ENCODE results near the gene SSRP1. TPM values are rescaled to one million over a fixed set of nuclear protein-coding genes. Genes with fewer than 3 reads are reported as not detected.
"Not testable (repeated sequence)": the region's sequence is repeated elsewhere in the genome, so short reads cannot be mapped to it uniquely, and the experiment has no call there.

Gene SSRP1
- total and polyA plus RNA-seq, 3 experiments from 2014 or later, result 44.5 to 314 (median 308) TPM

- Mint-ChIP-seq H3K9me3 (no peaks in the 10 kb centered on the region), H3K4me1 (no peaks in the 10 kb centered on the region), H3K4me3 (no peak overlapping the region), H3K36me3 (peaks cover 0 to 5% (median 0%) of the 10 kb centered on the region in 3 donors), H3K27ac (no peak overlapping the region), H3K27me3 (peaks cover 6 to 20% of the 10 kb centered on the region in 2 donors)
- H3K36me3 ChIP-seq (ENCODE audit: insufficient read depth, low read length), result no peaks in the 10 kb centered on the region
- no peak for DNase-seq
- H3K27me3 ChIP-seq (ENCODE audit: insufficient read depth, low read length, poor library complexity, severe bottlenecking), result no peaks in the 10 kb centered on the region
- no peaks in the 10 kb centered on the region for H3K9me3 ChIP-seq (ENCODE audit: low read length)
- no peaks in the 10 kb centered on the region for H3K4me1 ChIP-seq (ENCODE audit: insufficient read depth, low read length)
- POLR2A ChIA-PET, result no interaction called here
- H3K27ac ChIP-seq (ENCODE audit: low read depth, low read length), result no peak overlapping the region
- no peak overlapping the region for H3K4me3 ChIP-seq (ENCODE audit: low read length)
- CTCF ChIA-PET, result interaction anchor here (0.9 to 1.3 kb wide), 3 partner anchors 12 to 94 kb away, joined by 3 read pairs; no protein-coding TSS in a partner anchor
Measured at GRCh38 chr11:57363131-57364080, 27.7 kb upstream of the SSRP1 start.

- Mint-ChIP-seq H3K27me3 (peaks cover 6 to 19% of the 10 kb centered on the region in 2 donors), H3K36me3 (peaks cover 0 to 5% (median 0%) of the 10 kb centered on the region in 3 donors), H3K9me3 (no peaks in the 10 kb centered on the region), H3K27ac (peak overlapping the region in 1 of 8 donors; percentile 56), H3K4me1 (no peaks in the 10 kb centered on the region), H3K4me3 (no peak overlapping the region)
- Histone ChIP-seq H3K4me1 (ENCODE audit: insufficient read depth, low read length) (no peaks in the 10 kb centered on the region), H3K36me3 (ENCODE audit: insufficient read depth, low read length) (no peaks in the 10 kb centered on the region), H3K27me3 (ENCODE audit: insufficient read depth, low read length, poor library complexity, severe bottlenecking) (no peaks in the 10 kb centered on the region), H3K27ac (ENCODE audit: low read depth, low read length) (no peak overlapping the region), H3K9me3 (ENCODE audit: low read length) (no peaks in the 10 kb centered on the region), H3K4me3 (ENCODE audit: low read length) (no peak overlapping the region)
- CTCF ChIA-PET, result interaction anchor here (1.1 to 1.6 kb wide), 3 partner anchors 9 to 16 kb away, joined by 3 read pairs; no protein-coding TSS in a partner anchor
- POLR2A ChIA-PET, result no interaction called here
- DNase-seq, result no peak
Measured at GRCh38 chr11:57361926-57362325, 26.2 kb upstream of the SSRP1 start.

GRCh38 chr11:57361420-57361819 is 25.7 kb upstream of the SSRP1 start:
- H3K4me1 ChIP-seq (ENCODE audit: insufficient read depth, low read length); POLR2A ChIA-PET: not testable (repeated sequence)
- CTCF ChIA-PET, result interaction anchor here (1.5 to 2.6 kb wide), 3 partner anchors 8 to 16 kb away, joined by 3 to 14 read pairs (median 3); no protein-coding TSS in a partner anchor

GRCh38 chr11:57360991-57361390 is 25.3 kb upstream of the SSRP1 start:
- Mint-ChIP-seq H3K4me1 (no peaks in the 10 kb centered on the region), H3K36me3 (peaks cover 0 to 5% (median 0%) of the 10 kb centered on the region in 3 donors), H3K9me3 (no peaks in the 10 kb centered on the region), H3K27ac (no peak overlapping the region), H3K27me3 (peaks cover 6 to 23% of the 10 kb centered on the region in 2 donors), H3K4me3 (no peak overlapping the region)
- CTCF ChIA-PET, result interaction anchor here (1.5 to 2.6 kb wide), 3 partner anchors 8 to 15 kb away, joined by 3 to 14 read pairs (median 3); no protein-coding TSS in a partner anchor
- no peaks in the 10 kb centered on the region for H3K9me3 ChIP-seq (ENCODE audit: low read length)
- H3K27me3 ChIP-seq (ENCODE audit: insufficient read depth, low read length, poor library complexity, severe bottlenecking), result no peaks in the 10 kb centered on the region
- no peak overlapping the region for H3K4me3 ChIP-seq (ENCODE audit: low read length)
- POLR2A ChIA-PET, result no interaction called here
- H3K4me1 ChIP-seq (ENCODE audit: insufficient read depth, low read length), result no peaks in the 10 kb centered on the region
- no peaks in the 10 kb centered on the region for H3K36me3 ChIP-seq (ENCODE audit: insufficient read depth, low read length)
- DNase-seq, result no peak
- H3K27ac ChIP-seq (ENCODE audit: low read depth, low read length), result no peak overlapping the region

More at GRCh38 chr11:57361420-57361819, 25.7 kb upstream of the SSRP1 start:
- H3K9me3 Mint-ChIP-seq; H3K27me3 ChIP-seq (ENCODE audit: insufficient read depth, low read length, poor library complexity, severe bottlenecking); H3K27ac Mint-ChIP-seq; H3K9me3 ChIP-seq (ENCODE audit: low read length); DNase-seq; H3K36me3 Mint-ChIP-seq; H3K4me3 ChIP-seq (ENCODE audit: low read length); H3K4me1 Mint-ChIP-seq; H3K36me3 ChIP-seq (ENCODE audit: insufficient read depth, low read length); H3K27ac ChIP-seq (ENCODE audit: low read depth, low read length); H3K4me3 Mint-ChIP-seq: not testable (repeated sequence)
- peaks cover 6 to 18% of the 10 kb centered on the region in 2 donors for H3K27me3 Mint-ChIP-seq

- CTCF ChIA-PET, result interaction anchor here (2.6 kb wide), 1 partner anchor 11 kb away, joined by 14 read pairs; no protein-coding TSS in a partner anchor
- H3K27me3 Mint-ChIP-seq, result peaks cover 6 to 24% of the 10 kb centered on the region in 2 donors
- H3K4me1 ChIP-seq (ENCODE audit: insufficient read depth, low read length), result no peaks in the 10 kb centered on the region
- no peak overlapping the region for H3K4me3 Mint-ChIP-seq
- no peak overlapping the region for H3K27ac Mint-ChIP-seq
- no peaks in the 10 kb centered on the region for H3K9me3 ChIP-seq (ENCODE audit: low read length)
- H3K4me1 Mint-ChIP-seq, result no peaks in the 10 kb centered on the region
- no peak overlapping the region for H3K4me3 ChIP-seq (ENCODE audit: low read length)
- POLR2A ChIA-PET, result no interaction called here
- DNase-seq, result no peak
- no peaks in the 10 kb centered on the region for H3K36me3 ChIP-seq (ENCODE audit: insufficient read depth, low read length)
- H3K27ac ChIP-seq (ENCODE audit: low read depth, low read length), result no peak overlapping the region
- H3K27me3 ChIP-seq (ENCODE audit: insufficient read depth, low read length, poor library complexity, severe bottlenecking), result no peaks in the 10 kb centered on the region
- H3K36me3 Mint-ChIP-seq, result peaks cover 0 to 5% (median 0%) of the 10 kb centered on the region in 3 donors
- no peaks in the 10 kb centered on the region for H3K9me3 Mint-ChIP-seq
Measured at GRCh38 chr11:57359896-57360690, 24.4 kb upstream of the SSRP1 start.

- no peaks in the 10 kb centered on the region for H3K4me1 ChIP-seq (ENCODE audit: insufficient read depth, low read length)
- H3K27me3 Mint-ChIP-seq, result peaks cover 6 to 31% of the 10 kb centered on the region in 2 donors
- no peak overlapping the region for H3K27ac ChIP-seq (ENCODE audit: low read depth, low read length)
- H3K4me3 Mint-ChIP-seq, result no peak overlapping the region
- H3K36me3 ChIP-seq (ENCODE audit: insufficient read depth, low read length), result no peaks in the 10 kb centered on the region
- no peaks in the 10 kb centered on the region for H3K4me1 Mint-ChIP-seq
- H3K9me3 ChIP-seq (ENCODE audit: low read length), result no peaks in the 10 kb centered on the region
- H3K9me3 Mint-ChIP-seq, result no peaks in the 10 kb centered on the region
- POLR2A ChIA-PET, result no interaction called here
- peaks cover 0 to 5% (median 0%) of the 10 kb centered on the region in 3 donors for H3K36me3 Mint-ChIP-seq
- CTCF ChIA-PET, result interaction anchor here (2.6 kb wide), 1 partner anchor 10 kb away, joined by 14 read pairs; no protein-coding TSS in a partner anchor
- no peak overlapping the region for H3K27ac Mint-ChIP-seq
- no peak for DNase-seq
- no peak overlapping the region for H3K4me3 ChIP-seq (ENCODE audit: low read length)
- H3K27me3 ChIP-seq (ENCODE audit: insufficient read depth, low read length, poor library complexity, severe bottlenecking), result no peaks in the 10 kb centered on the region
Measured at GRCh38 chr11:57359396-57359795, 23.7 kb upstream of the SSRP1 start.

- H3K27me3 Mint-ChIP-seq, result peaks cover 2 to 31% of the 10 kb centered on the region in 2 donors
- Histone ChIP-seq H3K9me3 (ENCODE audit: low read length) (no peaks in the 10 kb centered on the region), H3K27me3 (ENCODE audit: insufficient read depth, low read length, poor library complexity, severe bottlenecking) (no peaks in the 10 kb centered on the region), H3K4me1 (ENCODE audit: insufficient read depth, low read length) (no peaks in the 10 kb centered on the region), H3K4me3 (ENCODE audit: low read length) (no peak overlapping the region), H3K27ac (ENCODE audit: low read depth, low read length) (no peak overlapping the region), H3K36me3 (ENCODE audit: insufficient read depth, low read length) (no peaks in the 10 kb centered on the region)
- ChIA-PET CTCF (interaction anchor here (2.6 kb wide), 1 partner anchor 9 kb away, joined by 14 read pairs; no protein-coding TSS in a partner anchor), POLR2A (no interaction called here)
- H3K36me3 Mint-ChIP-seq, result peaks cover 0 to 5% (median 0%) of the 10 kb centered on the region in 3 donors
- no peaks in the 10 kb centered on the region for H3K4me1 Mint-ChIP-seq
- no peak for DNase-seq
- H3K4me3 Mint-ChIP-seq, result no peak overlapping the region
- no peak overlapping the region for H3K27ac Mint-ChIP-seq
- H3K9me3 Mint-ChIP-seq, result no peaks in the 10 kb centered on the region
Measured at GRCh38 chr11:57358991-57359390, 23.3 kb upstream of the SSRP1 start.
